Common myeloid progenitor, CD34-positive (primary cell): ENCODE data around the gene ADAMTS7.
"Not testable (repeated sequence)": the region's sequence is repeated elsewhere in the genome, so short reads cannot be mapped to it uniquely, and the experiment has no call there.

Experiments used
- CTCF ChIA-PET: fragments of 350-600 bp; sonication (Branson Sonifier 250); formaldehyde crosslinking; loops from one replicate; lab custom pipeline; 2021; ENCODE audit warnings: antibody characterized with exemption; lab: Charles Lee
- POLR2A ChIA-PET: fragments of 350-600 bp; sonication (Branson Sonifier 250); formaldehyde crosslinking; loops from one replicate; lab custom pipeline; 2021; ENCODE audit warnings: antibody characterized with exemption; lab: Charles Lee
- DNase-seq, 3 donors: peaks; one replicate each; pipeline versions ENCODE4 v3.0.0 to v3.0.0-alpha.2; 2013
- H3K27ac ChIP-seq, 2 experiments: 1 replicate in 1 of 2; 2 replicates in 1 of 2; pipeline ENCODE4 v1.7.0; 2013; ENCODE audit warnings: inconsistent platforms in 2 of 2, low read length in 2 of 2, mild to moderate bottlenecking in 2 of 2, low read depth in 1 of 2, moderate library complexity in 1 of 2; ENCODE audit not compliant: severe bottlenecking in 2 of 2, insufficient read depth in 1 of 2, poor library complexity in 1 of 2
- H3K27me3 ChIP-seq, 5 experiments: replicated peaks in 2 of 5; 1 replicate in 3 of 5; 2 replicates in 2 of 5; pipeline versions ENCODE4 v1.6.1 to v1.7.0; 2013; ENCODE audit warnings: low read length in 4 of 5, mild to moderate bottlenecking in 2 of 5, moderate library complexity in 2 of 5, inconsistent platforms in 1 of 5; ENCODE audit not compliant: insufficient read depth in 5 of 5, control insufficient read depth in 4 of 5
- H3K36me3 ChIP-seq, 4 experiments: 1 replicate in 2 of 4; 2 replicates in 2 of 4; pipeline versions ENCODE4 v1.6.1 to v1.7.0; 2013; ENCODE audit warnings: low read length in 3 of 4, control low read depth in 1 of 4, mild to moderate bottlenecking in 1 of 4; ENCODE audit not compliant: control insufficient read depth in 4 of 4, insufficient read depth in 4 of 4
- H3K4me1 ChIP-seq, 4 experiments: 1 replicate in 3 of 4; 2 replicates in 1 of 4; pipeline versions ENCODE4 v1.6.1 to v1.7.1; 2013; ENCODE audit warnings: low read length in 3 of 4, mild to moderate bottlenecking in 3 of 4, control low read depth in 1 of 4, inconsistent platforms in 1 of 4, moderate library complexity in 1 of 4; ENCODE audit not compliant: control insufficient read depth in 4 of 4, insufficient read depth in 4 of 4; ENCODE audit errors: control extremely low read depth in 1 of 4
- H3K4me3 ChIP-seq, 7 experiments: 1 replicate in 4 of 7; 2 replicates in 3 of 7; pipeline versions ENCODE4 v1.5.1 to v1.7.0; 2013; ENCODE audit warnings: mild to moderate bottlenecking in 7 of 7, low read length in 6 of 7, moderate library complexity in 6 of 7, inconsistent platforms in 2 of 7, low read depth in 2 of 7, control low read depth in 1 of 7; ENCODE audit not compliant: insufficient read depth in 4 of 7, control insufficient read depth in 1 of 7; ENCODE audit errors: extremely low read depth in 1 of 7
- H3K9me3 ChIP-seq, 5 experiments: 1 replicate in 4 of 5; 2 replicates in 1 of 5; pipeline versions ENCODE4 v1.6.1 to v1.7.1; 2013; ENCODE audit warnings: low read length in 4 of 5, mild to moderate bottlenecking in 2 of 5, inconsistent platforms in 1 of 5, low read depth in 1 of 5, moderate library complexity in 1 of 5; ENCODE audit not compliant: control insufficient read depth in 4 of 5, insufficient read depth in 2 of 5; ENCODE audit errors: control extremely low read depth in 1 of 5
- WGBS: methylation state at CpG from one replicate; pipeline ENCODE4 v1.1.5; 2013; ENCODE audit not compliant: insufficient coverage; 5-methylcytosine and 5-hydroxymethylcytosine counted together

Gene ADAMTS7

DNA sequence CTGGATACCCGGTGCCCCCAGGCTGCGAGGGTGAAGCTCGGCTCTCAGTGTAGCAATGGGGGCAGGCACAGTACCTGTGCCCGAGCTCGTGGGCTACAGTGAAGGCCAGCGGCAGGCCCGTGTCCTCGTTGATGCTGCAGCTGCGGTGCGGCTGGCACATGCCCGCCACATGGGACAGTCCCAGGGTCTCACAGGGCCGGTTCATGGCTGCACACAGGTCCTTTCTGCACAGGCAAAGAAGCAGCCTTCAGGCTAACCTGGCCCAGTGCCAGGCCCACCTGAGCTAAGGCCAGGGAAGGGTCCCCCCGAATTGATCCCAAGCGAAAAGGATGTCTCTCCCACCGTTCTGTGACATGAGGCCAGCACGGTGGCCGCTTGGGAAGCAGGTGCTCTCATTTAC, 21.6 kb downstream of the ADAMTS7 start:
- Histone ChIP-seq H3K36me3 (no peaks in the 10 kb centered on the region), H3K27ac (no peak overlapping the region), H3K27me3 (no peaks in the 10 kb centered on the region), H3K4me3 (no peak overlapping the region), H3K4me1 (peaks cover 0 to 6% (median 0%) of the 10 kb centered on the region in 4 experiments), H3K9me3 (no peaks in the 10 kb centered on the region)
- WGBS, result over 99% methylated on average over 17 of the region's 17 CpGs
- DNase-seq, result no peak
- ChIA-PET CTCF (no interaction called here), POLR2A (no interaction called here)

DNA sequence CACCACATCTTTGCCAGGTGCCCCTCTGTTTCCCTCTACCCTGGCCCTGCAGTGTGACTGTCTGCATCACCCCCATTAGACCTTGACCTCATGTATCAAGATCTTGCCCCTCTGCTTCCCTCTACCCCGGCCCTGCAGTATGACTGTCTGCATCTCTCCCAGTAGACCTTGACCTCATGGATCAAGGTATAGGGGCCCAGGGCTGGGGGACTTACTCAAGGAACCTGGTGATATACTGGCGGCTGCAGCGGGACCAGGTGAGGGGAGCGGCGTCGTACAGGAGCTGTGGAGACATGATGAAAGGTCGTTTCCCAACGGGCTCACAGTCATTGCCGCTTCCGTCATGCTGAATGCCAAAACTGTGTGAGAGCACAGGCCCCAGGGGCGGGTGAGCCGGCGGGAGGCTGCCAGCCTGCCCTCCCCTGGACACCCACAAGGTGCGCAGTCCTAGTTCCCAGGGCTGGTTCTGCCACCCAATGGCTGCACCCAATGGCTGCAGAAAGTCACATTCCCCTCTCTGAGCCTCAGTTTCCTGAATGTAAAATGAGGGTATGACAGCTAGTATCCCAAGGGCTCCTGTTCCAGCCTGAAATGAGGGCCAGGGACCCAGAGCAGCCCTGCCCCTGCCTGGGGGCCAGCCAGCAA, 23.1 kb downstream of the ADAMTS7 start:
- POLR2A ChIA-PET, result no interaction called here
- Histone ChIP-seq H3K4me3 (no peak overlapping the region), H3K27me3 (no peaks in the 10 kb centered on the region), H3K27ac (no peak overlapping the region), H3K9me3 (no peaks in the 10 kb centered on the region), H3K4me1 (peaks cover 0 to 6% (median 0%) of the 10 kb centered on the region in 4 experiments), H3K36me3 (no peaks in the 10 kb centered on the region)
- WGBS, result 90% methylated on average over 13 of the region's 14 CpGs
- CTCF ChIA-PET, result no interaction called here
- no peak for DNase-seq

- H3K4me3 ChIP-seq, H3K27ac ChIP-seq, H3K27me3 ChIP-seq, H3K9me3 ChIP-seq, POLR2A ChIA-PET, CTCF ChIA-PET, H3K4me1 ChIP-seq, H3K36me3 ChIP-seq, DNase-seq: not testable (repeated sequence)
- WGBS, result no CpG with 5 or more reads among the region's 2 CpGs
Measured at GRCh38 chr15:78782402-78782801, 28.9 kb downstream of the ADAMTS7 start.

DNA sequence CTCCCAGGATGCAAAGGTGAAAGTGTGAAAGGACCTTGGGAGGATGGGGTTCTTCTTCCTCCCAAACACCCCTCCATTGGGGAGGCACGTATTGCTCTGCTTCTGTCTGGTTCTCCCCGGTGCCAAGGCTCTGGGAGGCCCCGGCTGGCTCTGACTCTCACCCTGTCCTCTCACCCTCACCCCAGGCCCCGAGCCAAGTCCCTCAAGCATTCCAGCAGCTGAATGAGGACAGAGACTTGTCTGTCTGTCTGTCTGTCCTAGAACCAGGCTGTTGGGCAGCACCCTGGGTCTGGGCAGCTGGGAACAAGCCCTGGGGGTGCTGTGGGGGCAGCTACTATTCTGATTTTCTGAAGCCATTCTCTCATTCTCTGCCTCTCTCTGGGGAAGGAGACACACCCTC, 29.9 kb downstream of the ADAMTS7 start:
- H3K27me3 ChIP-seq, POLR2A ChIA-PET, CTCF ChIA-PET, H3K27ac ChIP-seq, H3K4me1 ChIP-seq, DNase-seq, H3K9me3 ChIP-seq, H3K36me3 ChIP-seq, H3K4me3 ChIP-seq: not testable (repeated sequence)
- WGBS, result 100% methylated on average over 1 of the region's 4 CpGs

DNA sequence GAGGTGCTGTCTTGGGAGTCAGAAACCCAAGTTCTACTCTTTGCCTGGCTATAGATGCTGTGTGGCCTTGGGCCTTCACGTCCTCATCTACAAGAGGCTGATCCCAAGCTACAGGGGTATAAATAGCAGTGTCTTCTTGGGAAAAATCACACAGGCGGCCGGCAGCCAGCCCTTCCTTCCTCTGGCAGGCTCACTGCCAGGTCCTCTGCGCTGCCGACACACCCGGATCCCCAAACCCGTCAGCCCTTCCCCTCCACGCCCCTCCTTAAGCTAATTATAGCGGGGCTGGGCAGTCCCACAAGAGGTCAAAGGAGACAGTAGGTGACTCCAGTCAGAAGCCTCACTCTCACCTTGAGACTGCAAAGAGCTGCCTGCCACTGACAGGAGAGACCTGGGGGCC, 31.3 kb downstream of the ADAMTS7 start:
- DNase-seq, H3K4me3 ChIP-seq, CTCF ChIA-PET, H3K27ac ChIP-seq, H3K4me1 ChIP-seq, H3K36me3 ChIP-seq, POLR2A ChIA-PET, H3K9me3 ChIP-seq, H3K27me3 ChIP-seq: not testable (repeated sequence)
- no CpG with 5 or more reads among the region's 9 CpGs for whole genome bisulfite sequencing

- H3K9me3 ChIP-seq, H3K4me3 ChIP-seq, CTCF ChIA-PET, POLR2A ChIA-PET, H3K27me3 ChIP-seq, H3K27ac ChIP-seq, H3K4me1 ChIP-seq, DNase-seq, H3K36me3 ChIP-seq: not testable (repeated sequence)
- WGBS, result 100% methylated on average over 1 of the region's 11 CpGs
Measured at GRCh38 chr15:78779176-78779785, 32.0 kb downstream of the ADAMTS7 start.

- WGBS, result 96% methylated on average over 5 of the region's 5 CpGs
- Histone ChIP-seq H3K36me3 (no peaks in the 10 kb centered on the region), H3K27me3 (no peaks in the 10 kb centered on the region), H3K4me3 (no peak overlapping the region), H3K27ac (no peak overlapping the region), H3K9me3 (no peaks in the 10 kb centered on the region), H3K4me1 (peaks cover 0 to 2% (median under 1%) of the 10 kb centered on the region in 4 experiments)
- no peak for DNase-seq
- CTCF ChIA-PET, result no interaction called here
- POLR2A ChIA-PET, result no interaction called here
Measured at GRCh38 chr15:78778422-78778821, 32.8 kb downstream of the ADAMTS7 start.
